GM19193 (cell line): Measurements from ENCODE around the gene DGKG.

Experiments
- POLR2A ChIP-seq: IDR thresholded peaks from 4 replicates; pipeline ENCODE4 v1.6.1; 2011; ENCODE audit not compliant: insufficient read depth, insufficient read length; ENCODE audit errors: extremely low read depth

DGKG gene

GRCh38 chr3:186255703-186256331 lies 106.2 kb downstream of the DGKG start:
- no peak for TF ChIP-seq POLR2A

- no peak for TF ChIP-seq POLR2A
These were observed 107.1 kb downstream of the DGKG start for GRCh38 chr3:186254676-186255650.

GRCh38 chr3:186251948-186252619 lies 110.0 kb downstream of the DGKG start:
- no peak for TF ChIP-seq POLR2A

- no peak for TF ChIP-seq POLR2A
These were observed 113.2 kb downstream of the DGKG start for GRCh38 chr3:186248850-186249249.

- TF ChIP-seq POLR2A, result no peak
These were observed 113.9 kb downstream of the DGKG start for GRCh38 chr3:186247821-186248814.

- no peak for TF ChIP-seq POLR2A
These were observed 115.1 kb downstream of the DGKG start for GRCh38 chr3:186246941-186247340.

- TF ChIP-seq POLR2A, result no peak
These were observed 118.0 kb downstream of the DGKG start for GRCh38 chr3:186244016-186244415.

GRCh38 chr3:186241910-186242821 lies 119.9 kb downstream of the DGKG start:
- TF ChIP-seq POLR2A, result no peak

GRCh38 chr3:186239321-186239720 lies 122.7 kb downstream of the DGKG start:
- no peak for TF ChIP-seq POLR2A

- TF ChIP-seq POLR2A, result no peak
These were observed 124.1 kb downstream of the DGKG start for GRCh38 chr3:186237915-186238314.

GRCh38 chr3:186236357-186237020 lies 125.5 kb downstream of the DGKG start:
- TF ChIP-seq POLR2A, result no peak

- TF ChIP-seq POLR2A, result no peak
These were observed 126.5 kb downstream of the DGKG start for GRCh38 chr3:186235554-186235953.

- no peak for TF ChIP-seq POLR2A
These were observed 127.9 kb downstream of the DGKG start for GRCh38 chr3:186234152-186234551.
